Activated naive CD8-positive, alpha-beta T cell treated with anti-CD3 and anti-CD28 coated beads for 36 hours (primary cell): Measurements from ENCODE around the gene SLC30A3. TPM values are rescaled to one million over a fixed set of nuclear protein-coding genes. Genes with fewer than 3 reads are reported as not detected.
"Not testable (repeated sequence)": the region's sequence is repeated elsewhere in the genome, so short reads cannot be mapped to it uniquely, and the experiment has no call there.

Experiments used
- DNase-seq: peaks from one replicate; pipeline ENCODE4 v3.0.0; 2021
- H3K27ac Mint-ChIP-seq: one replicate; pipeline ENCODE4 v1.8.0; 2022; ENCODE audit warnings: mild to moderate bottlenecking, moderate library complexity, mixed read lengths
- H3K27me3 Mint-ChIP-seq: one replicate; pipeline ENCODE4 v1.8.0; 2022; ENCODE audit warnings: mild to moderate bottlenecking, mixed read lengths
- H3K36me3 Mint-ChIP-seq: one replicate; pipeline ENCODE4 v1.8.0; 2021; ENCODE audit warnings: mild to moderate bottlenecking, mixed read lengths
- H3K4me1 Mint-ChIP-seq: one replicate; pipeline ENCODE4 v1.8.0; 2021; ENCODE audit warnings: mixed read lengths
- H3K4me3 Mint-ChIP-seq: one replicate; pipeline ENCODE4 v1.8.0; 2022; ENCODE audit warnings: mild to moderate bottlenecking, moderate library complexity, mixed read lengths
- H3K9me3 Mint-ChIP-seq: one replicate; pipeline ENCODE4 v1.8.0; 2022; ENCODE audit warnings: mixed read lengths
- total RNA-seq, 2 experiments: library from RNA; stranded (reverse); gene quantifications; one replicate each; pipeline ENCODE4 v1.2.3, GENCODE V29; 2021

Gene SLC30A3
- total RNA-seq, 2 experiments from 2014 or later, result 0.14 to 0.22 TPM

- H3K4me1 Mint-ChIP-seq, H3K9me3 Mint-ChIP-seq, H3K27ac Mint-ChIP-seq, H3K36me3 Mint-ChIP-seq, DNase-seq, H3K4me3 Mint-ChIP-seq: not testable (repeated sequence)
- H3K27me3 Mint-ChIP-seq, result peaks cover 16% of the 10 kb centered on the region
These were observed 10.0 kb upstream of the SLC30A3 start for GRCh38 chr2:27272537-27273522.

- Mint-ChIP-seq H3K36me3 (no peaks in the 10 kb centered on the region), H3K27ac (no peak overlapping the region), H3K27me3 (peaks cover 11% of the 10 kb centered on the region), H3K4me3 (no peak overlapping the region), H3K4me1 (no peaks in the 10 kb centered on the region), H3K9me3 (no peaks in the 10 kb centered on the region)
- no peak for DNase-seq
These were observed 8.9 kb upstream of the SLC30A3 start for GRCh38 chr2:27271631-27272340.

GRCh38 chr2:27270670-27271069 lies 7.8 kb upstream of the SLC30A3 start:
- Mint-ChIP-seq H3K4me3 (no peak overlapping the region), H3K27ac (no peak overlapping the region), H3K9me3 (no peaks in the 10 kb centered on the region), H3K27me3 (peaks cover 9% of the 10 kb centered on the region), H3K4me1 (no peaks in the 10 kb centered on the region), H3K36me3 (no peaks in the 10 kb centered on the region)
- no peak for DNase-seq

- no peak overlapping the region for H3K27ac Mint-ChIP-seq
- DNase-seq, result no peak
- no peak overlapping the region for H3K4me3 Mint-ChIP-seq
- no peaks in the 10 kb centered on the region for H3K9me3 Mint-ChIP-seq
- peaks cover 9% of the 10 kb centered on the region for H3K27me3 Mint-ChIP-seq
- no peaks in the 10 kb centered on the region for H3K36me3 Mint-ChIP-seq
- no peaks in the 10 kb centered on the region for H3K4me1 Mint-ChIP-seq
These were observed 7.3 kb upstream of the SLC30A3 start for GRCh38 chr2:27270131-27270530.

- not testable (repeated sequence) for H3K27ac Mint-ChIP-seq, H3K36me3 Mint-ChIP-seq, DNase-seq, H3K9me3 Mint-ChIP-seq, H3K4me3 Mint-ChIP-seq
- peaks cover 11% of the 10 kb centered on the region for H3K4me1 Mint-ChIP-seq
- peaks cover 23% of the 10 kb centered on the region for H3K27me3 Mint-ChIP-seq
These were observed 5.4 kb upstream of the SLC30A3 start for GRCh38 chr2:27268296-27268695.

- no peak for DNase-seq
- Mint-ChIP-seq H3K9me3 (no peaks in the 10 kb centered on the region), H3K4me1 (peaks cover 16% of the 10 kb centered on the region), H3K27me3 (peaks cover 41% of the 10 kb centered on the region), H3K36me3 (no peaks in the 10 kb centered on the region), H3K27ac (no peak overlapping the region), H3K4me3 (no peak overlapping the region)
These were observed 2.7 kb upstream of the SLC30A3 start for GRCh38 chr2:27265536-27265870.

GRCh38 chr2:27264753-27265535 lies 2.1 kb upstream of the SLC30A3 start:
- H3K4me1 Mint-ChIP-seq, result peaks cover 16% of the 10 kb centered on the region
- no peak overlapping the region for H3K27ac Mint-ChIP-seq
- peaks cover 43% of the 10 kb centered on the region for H3K27me3 Mint-ChIP-seq
- no peaks in the 10 kb centered on the region for H3K9me3 Mint-ChIP-seq
- DNase-seq, result peak; percentile 72
- no peaks in the 10 kb centered on the region for H3K36me3 Mint-ChIP-seq
- peak overlapping the region; percentile 68 for H3K4me3 Mint-ChIP-seq

GRCh38 chr2:27264253-27264752 lies 1.5 kb upstream of the SLC30A3 start:
- Mint-ChIP-seq H3K27ac (no peak overlapping the region), H3K4me3 (peak overlapping the region; percentile 79), H3K9me3 (no peaks in the 10 kb centered on the region), H3K36me3 (no peaks in the 10 kb centered on the region), H3K4me1 (peaks cover 16% of the 10 kb centered on the region), H3K27me3 (peaks cover 43% of the 10 kb centered on the region)
- peak; percentile 21 for DNase-seq

GRCh38 chr2:27263287-27264252 lies 723 bp upstream of the SLC30A3 start:
- no peak for DNase-seq
- Mint-ChIP-seq H3K27me3 (peaks cover 47% of the 10 kb centered on the region), H3K27ac (no peak overlapping the region), H3K4me1 (peaks cover 16% of the 10 kb centered on the region), H3K9me3 (no peaks in the 10 kb centered on the region), H3K36me3 (no peaks in the 10 kb centered on the region), H3K4me3 (peak overlapping the region; percentile 79)

GRCh38 chr2:27261926-27262298 lies 935 bp downstream of the SLC30A3 start:
- peak overlapping the region; percentile 49 for H3K4me3 Mint-ChIP-seq
- DNase-seq, result no peak
- peaks cover 16% of the 10 kb centered on the region for H3K4me1 Mint-ChIP-seq
- peaks cover 53% of the 10 kb centered on the region for H3K27me3 Mint-ChIP-seq
- no peak overlapping the region for H3K27ac Mint-ChIP-seq
- H3K36me3 Mint-ChIP-seq, result no peaks in the 10 kb centered on the region
- H3K9me3 Mint-ChIP-seq, result no peaks in the 10 kb centered on the region

GRCh38 chr2:27261241-27261925 lies 1.5 kb downstream of the SLC30A3 start:
- peak overlapping the region; percentile 49 for H3K4me3 Mint-ChIP-seq
- H3K27me3 Mint-ChIP-seq, result peaks cover 53% of the 10 kb centered on the region
- no peak overlapping the region for H3K27ac Mint-ChIP-seq
- no peaks in the 10 kb centered on the region for H3K9me3 Mint-ChIP-seq
- peaks cover 16% of the 10 kb centered on the region for H3K4me1 Mint-ChIP-seq
- DNase-seq, result no peak
- no peaks in the 10 kb centered on the region for H3K36me3 Mint-ChIP-seq

- H3K36me3 Mint-ChIP-seq, result no peaks in the 10 kb centered on the region
- no peak overlapping the region for H3K27ac Mint-ChIP-seq
- no peak overlapping the region for H3K4me3 Mint-ChIP-seq
- H3K27me3 Mint-ChIP-seq, result peaks cover 50% of the 10 kb centered on the region
- peaks cover 3% of the 10 kb centered on the region for H3K4me1 Mint-ChIP-seq
- no peaks in the 10 kb centered on the region for H3K9me3 Mint-ChIP-seq
- DNase-seq, result no peak
These were observed 4.8 kb downstream of the SLC30A3 start for GRCh38 chr2:27258051-27258450.

- H3K36me3 Mint-ChIP-seq, result no peaks in the 10 kb centered on the region
- H3K27ac Mint-ChIP-seq, result no peak overlapping the region
- peaks cover 3% of the 10 kb centered on the region for H3K4me1 Mint-ChIP-seq
- no peaks in the 10 kb centered on the region for H3K9me3 Mint-ChIP-seq
- peaks cover 49% of the 10 kb centered on the region for H3K27me3 Mint-ChIP-seq
- DNase-seq, result no peak
- H3K4me3 Mint-ChIP-seq, result no peak overlapping the region
These were observed 5.9 kb downstream of the SLC30A3 start for GRCh38 chr2:27256855-27257454.
